HG02623 (cell line): ENCODE measurements around the gene KDM4C.
A peak's percentile ranks its signal among the peaks of the same experiment; 100 is the strongest.
"Not testable (repeated sequence)": the region's sequence is repeated elsewhere in the genome, so short reads cannot be mapped to it uniquely, and the experiment has no call there.

Experiments
- ATAC-seq: cut with Tn5 transposase; IDR thresholded peaks from one replicate; pipeline ENCODE4 v1.9.1; 2021; ENCODE audit warnings: moderate library complexity; ENCODE audit not compliant: unreplicated experiment

Gene KDM4C

GRCh38 chr9:6757456-6758247 is at the start of gene KDM4C:
KDM4C (plus strand) TSS chr9:6757973; CDS start chr9:6792989, 35,016 bp downstream.
- ATAC-seq: peak; percentile 76

GRCh38 chr9:6708732-6709131 is 49.0 kb upstream of the KDM4C start:
- ATAC-seq: no peak

- no peak for ATAC-seq
Measured at GRCh38 chr9:6711403-6711802, 46.4 kb upstream of the KDM4C start.

- no peak for ATAC-seq
Measured at GRCh38 chr9:6712041-6712440, 45.7 kb upstream of the KDM4C start.

- no peak for ATAC-seq
Measured at GRCh38 chr9:6714176-6714575, 43.6 kb upstream of the KDM4C start.

- ATAC-seq: not testable (repeated sequence)
Measured at GRCh38 chr9:6715153-6715754, 42.5 kb upstream of the KDM4C start.

GRCh38 chr9:6715755-6716643 is 41.8 kb upstream of the KDM4C start:
- ATAC-seq: peak; percentile 79

GRCh38 chr9:6716766-6717165 is 41.0 kb upstream of the KDM4C start:
- ATAC-seq: no peak

- ATAC-seq: no peak
Measured at GRCh38 chr9:6723881-6724420, 33.8 kb upstream of the KDM4C start.

- ATAC-seq: no peak
Measured at GRCh38 chr9:6733257-6733656, 24.5 kb upstream of the KDM4C start.

GRCh38 chr9:6733831-6734230 is 23.9 kb upstream of the KDM4C start:
- no peak for ATAC-seq

GRCh38 chr9:6735422-6735821 is 22.4 kb upstream of the KDM4C start:
- no peak for ATAC-seq

GRCh38 chr9:6739218-6739617 is 18.6 kb upstream of the KDM4C start:
- no peak for ATAC-seq

- ATAC-seq: not testable (repeated sequence)
Measured at GRCh38 chr9:6748861-6749260, 8.9 kb upstream of the KDM4C start.

GRCh38 chr9:6754861-6755260 is 2.9 kb upstream of the KDM4C start:
- ATAC-seq: not testable (repeated sequence)

GRCh38 chr9:6757132-6757455 is 679 bp upstream of the KDM4C start:
- peak; percentile 23 for ATAC-seq

GRCh38 chr9:6758248-6758497 is 400 bp downstream of the KDM4C start:
- peak; percentile 9 for ATAC-seq

- peak; percentile 1 for ATAC-seq
Measured at GRCh38 chr9:6758498-6759184, 868 bp downstream of the KDM4C start.

- no peak for ATAC-seq
Measured at GRCh38 chr9:6759185-6759977, 1.6 kb downstream of the KDM4C start.

- ATAC-seq: no peak
Measured at GRCh38 chr9:6761306-6761705, 3.5 kb downstream of the KDM4C start.
